ENCODE results near the gene EGR4.
A peak's percentile ranks its signal among the peaks of the same experiment; 100 is the strongest.

The EGR4 gene

GRCh38 chr2:73272270-73272669 is 21.1 kb downstream of the EGR4 start:
- Histone ChIP-seq H3K4me3 (ENCODE audit: low read depth, low read length) (no peak overlapping the region), H3K27me3 (ENCODE audit: insufficient read depth, low read length) (peaks cover 10% of the 10 kb centered on the region), H3K27ac (ENCODE audit: low read depth, low read length) (no peak overlapping the region), H3K79me2 (ENCODE audit: control insufficient read depth, insufficient read depth, low read length, unreplicated experiment) (no peaks in the 10 kb centered on the region), H3K4me1 (ENCODE audit: control insufficient read depth, insufficient read depth, low read length, unreplicated experiment) (no peaks in the 10 kb centered on the region), H2AFZ (ENCODE audit: low read length, unreplicated experiment) (no peak overlapping the region), H3K36me3 (ENCODE audit: insufficient read depth, low read length) (no peaks in the 10 kb centered on the region)

- Histone ChIP-seq H3K27ac (ENCODE audit: low read depth, low read length) (no peak overlapping the region), H3K4me3 (ENCODE audit: low read depth, low read length) (no peak overlapping the region), H2AFZ (ENCODE audit: low read length, unreplicated experiment) (no peak overlapping the region), H3K36me3 (ENCODE audit: insufficient read depth, low read length) (no peaks in the 10 kb centered on the region), H3K4me1 (ENCODE audit: control insufficient read depth, insufficient read depth, low read length, unreplicated experiment) (no peaks in the 10 kb centered on the region), H3K79me2 (ENCODE audit: control insufficient read depth, insufficient read depth, low read length, unreplicated experiment) (no peaks in the 10 kb centered on the region), H3K27me3 (ENCODE audit: insufficient read depth, low read length) (peaks cover 10% of the 10 kb centered on the region)
These were observed 23.5 kb downstream of the EGR4 start for GRCh38 chr2:73269686-73270465.

GRCh38 chr2:73268830-73269685 is 24.3 kb downstream of the EGR4 start:
- H2AFZ ChIP-seq (ENCODE audit: low read length, unreplicated experiment): no peak overlapping the region

GRCh38 chr2:73268366-73268829 is 24.9 kb downstream of the EGR4 start:
- Histone ChIP-seq H3K27ac (ENCODE audit: low read depth, low read length) (no peak overlapping the region), H3K4me3 (ENCODE audit: low read depth, low read length) (peak overlapping the region; percentile 56; the same call in 1 of the 2 replicates), H3K27me3 (ENCODE audit: insufficient read depth, low read length) (peaks cover 10% of the 10 kb centered on the region), H2AFZ (ENCODE audit: low read length, unreplicated experiment) (no peak overlapping the region), H3K4me1 (ENCODE audit: control insufficient read depth, insufficient read depth, low read length, unreplicated experiment) (no peaks in the 10 kb centered on the region), H3K36me3 (ENCODE audit: insufficient read depth, low read length) (no peaks in the 10 kb centered on the region), H3K79me2 (ENCODE audit: control insufficient read depth, insufficient read depth, low read length, unreplicated experiment) (no peaks in the 10 kb centered on the region)

More at GRCh38 chr2:73268830-73269685, 24.3 kb downstream of the EGR4 start:
- Histone ChIP-seq H3K4me1 (ENCODE audit: control insufficient read depth, insufficient read depth, low read length, unreplicated experiment) (no peaks in the 10 kb centered on the region), H3K4me3 (ENCODE audit: low read depth, low read length) (peak overlapping the region; percentile 56; the same call in 1 of the 2 replicates), H3K27ac (ENCODE audit: low read depth, low read length) (no peak overlapping the region), H3K27me3 (ENCODE audit: insufficient read depth, low read length) (peaks cover 10% of the 10 kb centered on the region), H3K36me3 (ENCODE audit: insufficient read depth, low read length) (no peaks in the 10 kb centered on the region), H3K79me2 (ENCODE audit: control insufficient read depth, insufficient read depth, low read length, unreplicated experiment) (no peaks in the 10 kb centered on the region)

- Histone ChIP-seq H3K36me3 (ENCODE audit: insufficient read depth, low read length) (no peaks in the 10 kb centered on the region), H2AFZ (ENCODE audit: low read length, unreplicated experiment) (no peak overlapping the region), H3K27ac (ENCODE audit: low read depth, low read length) (no peak overlapping the region), H3K4me3 (ENCODE audit: low read depth, low read length) (no peak overlapping the region), H3K4me1 (ENCODE audit: control insufficient read depth, insufficient read depth, low read length, unreplicated experiment) (no peaks in the 10 kb centered on the region), H3K79me2 (ENCODE audit: control insufficient read depth, insufficient read depth, low read length, unreplicated experiment) (no peaks in the 10 kb centered on the region), H3K27me3 (ENCODE audit: insufficient read depth, low read length) (peaks cover 10% of the 10 kb centered on the region)
These were observed 26.3 kb downstream of the EGR4 start for GRCh38 chr2:73267008-73267407.

- Histone ChIP-seq H3K4me3 (ENCODE audit: low read depth, low read length) (no peak overlapping the region), H3K4me1 (ENCODE audit: control insufficient read depth, insufficient read depth, low read length, unreplicated experiment) (no peaks in the 10 kb centered on the region), H3K79me2 (ENCODE audit: control insufficient read depth, insufficient read depth, low read length, unreplicated experiment) (no peaks in the 10 kb centered on the region), H3K27me3 (ENCODE audit: insufficient read depth, low read length) (peaks cover 10% of the 10 kb centered on the region), H3K27ac (ENCODE audit: low read depth, low read length) (no peak overlapping the region), H2AFZ (ENCODE audit: low read length, unreplicated experiment) (no peak overlapping the region), H3K36me3 (ENCODE audit: insufficient read depth, low read length) (no peaks in the 10 kb centered on the region)
These were observed 27.1 kb downstream of the EGR4 start for GRCh38 chr2:73266061-73266901.

- peaks cover 10% of the 10 kb centered on the region for H3K27me3 ChIP-seq (ENCODE audit: insufficient read depth, low read length)
- H3K27ac ChIP-seq (ENCODE audit: low read depth, low read length): no peak overlapping the region
- no peaks in the 10 kb centered on the region for H3K79me2 ChIP-seq (ENCODE audit: control insufficient read depth, insufficient read depth, low read length, unreplicated experiment)
- no peaks in the 10 kb centered on the region for H3K4me1 ChIP-seq (ENCODE audit: control insufficient read depth, insufficient read depth, low read length, unreplicated experiment)
- H2AFZ ChIP-seq (ENCODE audit: low read length, unreplicated experiment): no peak overlapping the region
- H3K36me3 ChIP-seq (ENCODE audit: insufficient read depth, low read length): no peaks in the 10 kb centered on the region
- no peak overlapping the region for H3K4me3 ChIP-seq (ENCODE audit: low read depth, low read length)
These were observed 27.9 kb downstream of the EGR4 start for GRCh38 chr2:73265298-73266060.

GRCh38 chr2:73264783-73265182 is 28.6 kb downstream of the EGR4 start:
- Histone ChIP-seq H3K27me3 (ENCODE audit: insufficient read depth, low read length) (peaks cover 10% of the 10 kb centered on the region), H3K79me2 (ENCODE audit: control insufficient read depth, insufficient read depth, low read length, unreplicated experiment) (no peaks in the 10 kb centered on the region), H3K4me1 (ENCODE audit: control insufficient read depth, insufficient read depth, low read length, unreplicated experiment) (no peaks in the 10 kb centered on the region), H3K27ac (ENCODE audit: low read depth, low read length) (no peak overlapping the region), H3K4me3 (ENCODE audit: low read depth, low read length) (no peak overlapping the region), H2AFZ (ENCODE audit: low read length, unreplicated experiment) (no peak overlapping the region), H3K36me3 (ENCODE audit: insufficient read depth, low read length) (no peaks in the 10 kb centered on the region)

- no peak overlapping the region for H3K27ac ChIP-seq (ENCODE audit: low read depth, low read length)
- no peaks in the 10 kb centered on the region for H3K4me1 ChIP-seq (ENCODE audit: control insufficient read depth, insufficient read depth, low read length, unreplicated experiment)
- H3K36me3 ChIP-seq (ENCODE audit: insufficient read depth, low read length): no peaks in the 10 kb centered on the region
- H3K79me2 ChIP-seq (ENCODE audit: control insufficient read depth, insufficient read depth, low read length, unreplicated experiment): no peaks in the 10 kb centered on the region
- H2AFZ ChIP-seq (ENCODE audit: low read length, unreplicated experiment): no peak overlapping the region
- no peak overlapping the region for H3K4me3 ChIP-seq (ENCODE audit: low read depth, low read length)
- H3K27me3 ChIP-seq (ENCODE audit: insufficient read depth, low read length): peaks cover 8% of the 10 kb centered on the region; the same call in 1 of the 2 replicates
These were observed 29.1 kb downstream of the EGR4 start for GRCh38 chr2:73264332-73264606.
